Endothelial cell of umbilical vein (primary cell): ENCODE data around the gene KCTD5. TPM values are rescaled to one million over a fixed set of nuclear protein-coding genes. Genes with fewer than 3 reads are reported as not detected.
"Not testable (repeated sequence)": the region's sequence is repeated elsewhere in the genome, so short reads cannot be mapped to it uniquely, and the experiment has no call there.

Experiments
- BruUV-seq: library from RNA; stranded (reverse); fragments of 400-500 nt; replicated peaks from 2 replicates; lab custom pipeline; 2021; lab: Mats Ljungman, UMichigan
- CTCF ChIA-PET: fragments of 300-600, 350-600 bp; sonication (Branson Sonifier 250); formaldehyde crosslinking; loops from one replicate; lab custom pipeline; 2021; ENCODE audit warnings: antibody characterized with exemption, inconsistent platforms; lab: Charles Lee
- POLR2A ChIA-PET: fragments of 300-600, 350-600 bp; sonication (Branson Sonifier 250); formaldehyde crosslinking; loops from one replicate; lab custom pipeline; 2021; ENCODE audit warnings: antibody characterized with exemption, inconsistent platforms; lab: Charles Lee
- DNase-seq: peaks from one replicate; pipeline ENCODE4 v3.0.0-alpha.2; 2011; ENCODE audit warnings: low read depth, low spot score
- FAIRE-seq: peaks from 2 replicates; lab custom pipeline; 2011; peaks lifted over from hg19 to GRCh38; lab: Jason Lieb, UNC
- H2AFZ ChIP-seq: 2 replicates; pipeline ENCODE4 v1.6.0; 2012; ENCODE audit warnings: low read depth, low read length, control low read depth, inconsistent platforms
- H3K27ac ChIP-seq: 2 replicates; pipeline ENCODE4 v1.5.1; 2011; ENCODE audit warnings: low read depth, mild to moderate bottlenecking, control low read depth, low read length, moderate library complexity; ENCODE audit not compliant: insufficient read depth
- H3K27me3 ChIP-seq, 2 experiments: 2 replicates each; pipeline versions ENCODE4 v1.6.0 to v1.6.1; 2011; ENCODE audit warnings: low read length in 2 of 2, mixed read lengths in 1 of 2; ENCODE audit not compliant: control insufficient read depth in 2 of 2, insufficient read depth in 2 of 2
- H3K36me3 ChIP-seq, 2 experiments: 2 replicates in 1 of 2; 3 replicates in 1 of 2; pipeline ENCODE4 v1.5.1; 2011; ENCODE audit warnings: low read length in 2 of 2, mild to moderate bottlenecking in 1 of 2, moderate library complexity in 1 of 2; ENCODE audit not compliant: control insufficient read depth in 2 of 2, insufficient read depth in 2 of 2; ENCODE audit errors: extremely low read depth in 1 of 2
- H3K4me1 ChIP-seq: 3 replicates; pipeline ENCODE4 v1.5.1; 2011; ENCODE audit warnings: mild to moderate bottlenecking, low read length; ENCODE audit not compliant: control insufficient read depth, insufficient read depth; ENCODE audit errors: extremely low read depth
- H3K4me2 ChIP-seq: 2 replicates; pipeline ENCODE4 v1.6.1; 2011; ENCODE audit warnings: low read length, control low read depth, mixed read lengths; ENCODE audit not compliant: insufficient read depth
- H3K4me3 ChIP-seq, 3 experiments: fragments of 200-600 bp in 1 of 3; sonication (generic), shearing (Covaris generic) in 1 of 3; replicated peaks in 1 of 3; 2 replicates each; pipeline ENCODE4 v1.5.1; 2011 to 2016; ENCODE audit warnings: control low read depth in 3 of 3, low read length in 3 of 3, mild to moderate bottlenecking in 2 of 3, inconsistent platforms in 1 of 3, low read depth in 1 of 3, moderate library complexity in 1 of 3; ENCODE audit not compliant: insufficient read depth in 1 of 3
- H3K79me2 ChIP-seq: 2 replicates; pipeline ENCODE4 v1.6.0; 2012; ENCODE audit warnings: low read length, inconsistent platforms; ENCODE audit not compliant: control insufficient read depth, insufficient read depth
- H3K9ac ChIP-seq: replicated peaks from 2 replicates; pipeline ENCODE3; 2011; ENCODE audit warnings: low read length, control low read depth; ENCODE audit not compliant: insufficient read depth; ENCODE audit errors: extremely low read depth
- H3K9me1 ChIP-seq: replicated peaks from 3 replicates; pipeline ENCODE4 v1.6.0; 2011; ENCODE audit warnings: mild to moderate bottlenecking, low read length; ENCODE audit not compliant: control insufficient read depth, insufficient read depth; ENCODE audit errors: extremely low read depth
- H3K9me3 ChIP-seq: replicated peaks from 2 replicates; pipeline ENCODE4 v1.5.1; 2012; ENCODE audit warnings: low read length, inconsistent platforms; ENCODE audit not compliant: control insufficient read depth, insufficient read depth
- H4K20me1 ChIP-seq: replicated peaks from 2 replicates; pipeline ENCODE3; 2011; ENCODE audit warnings: mild to moderate bottlenecking, low read length; ENCODE audit not compliant: control insufficient read depth, insufficient read depth; ENCODE audit errors: extremely low read depth
- dilution Hi-C: fragments of 300-500 bp; cut with MboI; formaldehyde crosslinking; loops from one replicate; pipeline ENCODE4 v1.15.0; 2019; ENCODE audit warnings: low sequenced_read_pairs; ENCODE audit not compliant: extremely low pct_ligation_motif_present
- intact Hi-C: fragments of 100-400 bp; cut with micrococcal nuclease; formaldehyde crosslinking; loops from one replicate; pipeline ENCODE4 v1.10.0; 2022
- polyA plus RNA-seq, 4 experiments: library from polyadenylated mRNA; depleted of rRNA in 3 of 4; stranded (reverse) in 3 of 4; unstranded in 1 of 4; fragments of >200 nt; gene quantifications; 2 replicates each; pipeline versions ENCODE4 v1.2.1 to v1.2.3, GENCODE V29; 2011 to 2012; ENCODE audit warnings: missing spikeins in 1 of 4
- total RNA-seq: library from RNA; stranded (reverse); gene quantifications from 2 replicates; pipeline ENCODE4 v1.2.3, GENCODE V29; 2021
- TF ChIP-seq, protein P1 (sequence below), 2 donors: IDR thresholded peaks; 1 replicate in 1 of 2; 2 replicates in 1 of 2; pipeline ENCODE4 v1.5.1; 2011; ENCODE audit warnings: low read length in 2 of 2, mild to moderate bottlenecking in 2 of 2, moderate library complexity in 2 of 2, control low read depth in 1 of 2, inconsistent platforms in 1 of 2, low read depth in 1 of 2; ENCODE audit not compliant: insufficient read depth in 1 of 2; ENCODE audit errors: extremely low read depth in 1 of 2

The KCTD5 gene
- total and polyA plus RNA-seq, 2 donors (not counting 3 experiments of a cell fraction or from before 2014, with no cell fraction given): 32.2 to 42.0 TPM

DNA sequence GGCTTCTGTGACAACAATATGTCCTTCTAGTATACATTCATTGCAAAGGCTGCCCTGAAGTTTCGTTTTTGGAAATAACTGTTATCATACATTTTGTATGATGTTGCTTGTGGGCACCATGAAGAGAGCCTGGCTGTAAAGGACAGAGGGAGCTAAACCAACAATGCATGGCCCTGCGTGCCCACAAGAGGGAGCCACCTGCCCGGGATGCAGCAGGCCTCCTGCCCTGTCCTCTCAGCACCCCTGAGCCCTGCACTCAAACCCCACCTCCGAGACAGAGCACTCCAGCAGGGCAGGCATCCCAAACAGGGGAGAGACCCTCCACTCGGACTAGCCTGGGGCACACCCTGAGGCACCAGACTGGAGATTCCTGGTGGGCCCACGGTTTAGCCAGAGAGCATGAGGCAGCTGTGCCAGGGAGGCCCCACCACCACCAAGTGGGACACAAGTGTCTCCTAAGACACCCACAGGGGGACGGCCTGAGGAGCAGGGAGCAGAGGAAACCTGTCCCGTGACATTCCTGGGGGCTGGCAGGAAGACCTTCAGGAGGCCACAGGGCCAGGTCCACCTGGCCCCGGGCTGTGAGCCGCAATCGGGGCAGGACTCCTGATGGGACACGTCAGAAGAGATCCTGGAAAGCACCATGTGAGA is 43.1 kb upstream of the KCTD5 start:
- H3K79me2 ChIP-seq, H3K27ac ChIP-seq, dilution Hi-C loops, H3K9ac ChIP-seq, H3K4me1 ChIP-seq, POLR2A ChIA-PET, BruUV-seq, CTCF ChIA-PET, H4K20me1 ChIP-seq, DNase-seq, H3K9me3 ChIP-seq, intact Hi-C loops, H3K36me3 ChIP-seq, H3K27me3 ChIP-seq, H3K9me1 ChIP-seq, H3K4me2 ChIP-seq, H3K4me3 ChIP-seq, H2AFZ ChIP-seq: not testable (repeated sequence)
- TF ChIP-seq, protein P1, sequence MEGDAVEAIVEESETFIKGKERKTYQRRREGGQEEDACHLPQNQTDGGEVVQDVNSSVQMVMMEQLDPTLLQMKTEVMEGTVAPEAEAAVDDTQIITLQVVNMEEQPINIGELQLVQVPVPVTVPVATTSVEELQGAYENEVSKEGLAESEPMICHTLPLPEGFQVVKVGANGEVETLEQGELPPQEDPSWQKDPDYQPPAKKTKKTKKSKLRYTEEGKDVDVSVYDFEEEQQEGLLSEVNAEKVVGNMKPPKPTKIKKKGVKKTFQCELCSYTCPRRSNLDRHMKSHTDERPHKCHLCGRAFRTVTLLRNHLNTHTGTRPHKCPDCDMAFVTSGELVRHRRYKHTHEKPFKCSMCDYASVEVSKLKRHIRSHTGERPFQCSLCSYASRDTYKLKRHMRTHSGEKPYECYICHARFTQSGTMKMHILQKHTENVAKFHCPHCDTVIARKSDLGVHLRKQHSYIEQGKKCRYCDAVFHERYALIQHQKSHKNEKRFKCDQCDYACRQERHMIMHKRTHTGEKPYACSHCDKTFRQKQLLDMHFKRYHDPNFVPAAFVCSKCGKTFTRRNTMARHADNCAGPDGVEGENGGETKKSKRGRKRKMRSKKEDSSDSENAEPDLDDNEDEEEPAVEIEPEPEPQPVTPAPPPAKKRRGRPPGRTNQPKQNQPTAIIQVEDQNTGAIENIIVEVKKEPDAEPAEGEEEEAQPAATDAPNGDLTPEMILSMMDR (IDR thresholded peaks at IDR 0.05; ENCODE audit: extremely low read depth in 1 of 2, insufficient read depth in 1 of 2, low read depth in 1 of 2, low read length in 2 of 2): peak in 1 of 2 donors; percentile 20
- FAIRE-seq: peak; percentile 94

DNA sequence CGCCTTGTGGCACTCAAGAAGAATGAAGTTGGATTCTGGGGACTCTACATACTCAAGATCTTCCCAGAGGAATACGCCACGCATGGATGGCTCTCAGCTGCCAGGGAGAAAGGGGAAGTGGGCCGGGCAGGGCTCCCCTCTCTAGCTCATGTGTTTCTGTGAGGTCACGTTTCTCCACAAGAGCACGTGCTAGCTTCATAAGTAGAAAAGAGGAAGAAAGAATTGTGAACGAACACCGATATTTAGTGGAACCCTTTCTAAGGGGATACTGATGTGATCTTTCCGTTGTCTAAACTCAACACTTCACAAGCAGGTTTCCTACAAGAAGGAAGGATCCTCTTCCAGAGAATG is 42.6 kb upstream of the KCTD5 start:
- POLR2A ChIA-PET, H3K9me1 ChIP-seq, H2AFZ ChIP-seq, BruUV-seq, H3K27me3 ChIP-seq, H3K36me3 ChIP-seq, dilution Hi-C loops, DNase-seq, intact Hi-C loops, FAIRE-seq, H3K9ac ChIP-seq, H3K4me1 ChIP-seq, H3K9me3 ChIP-seq, H4K20me1 ChIP-seq, H3K4me3 ChIP-seq, H3K27ac ChIP-seq, H3K4me2 ChIP-seq, CTCF ChIA-PET, H3K79me2 ChIP-seq: not testable (repeated sequence)

GRCh38 chr16:2642561-2642960 is 39.8 kb upstream of the KCTD5 start:
- H3K27ac ChIP-seq, H3K9me3 ChIP-seq, H2AFZ ChIP-seq, BruUV-seq, H3K4me1 ChIP-seq, H3K9me1 ChIP-seq, dilution Hi-C loops, H3K27me3 ChIP-seq, CTCF ChIA-PET, H3K36me3 ChIP-seq, H4K20me1 ChIP-seq, FAIRE-seq, H3K4me3 ChIP-seq, intact Hi-C loops, DNase-seq, POLR2A ChIA-PET, H3K9ac ChIP-seq, H3K4me2 ChIP-seq, H3K79me2 ChIP-seq: not testable (repeated sequence)
